Endometrial microvascular endothelial cells (primary cell): Measurements from ENCODE around the gene FYN. TPM values are rescaled to one million over a fixed set of nuclear protein-coding genes. Genes with fewer than 3 reads are reported as not detected.

Experiments
- in situ Hi-C: cut with HindIII; loops from 2 replicates; pipeline ENCODE4 v1.10.0; 2017; ENCODE audit warnings: low sequenced_read_pairs, low pct_unique_long_range_greater_than_20kb; ENCODE audit errors: inconsistent ontology term
- total RNA-seq: library from RNA; depleted of rRNA; stranded (reverse); fragments of >200 nt; gene quantifications from one replicate; pipeline ENCODE4 v1.2.3, GENCODE V29; 2015; ENCODE audit errors: inconsistent ontology term

The FYN gene
- total RNA-seq, 1 donor from 2014 or later = 117 TPM

DNA sequence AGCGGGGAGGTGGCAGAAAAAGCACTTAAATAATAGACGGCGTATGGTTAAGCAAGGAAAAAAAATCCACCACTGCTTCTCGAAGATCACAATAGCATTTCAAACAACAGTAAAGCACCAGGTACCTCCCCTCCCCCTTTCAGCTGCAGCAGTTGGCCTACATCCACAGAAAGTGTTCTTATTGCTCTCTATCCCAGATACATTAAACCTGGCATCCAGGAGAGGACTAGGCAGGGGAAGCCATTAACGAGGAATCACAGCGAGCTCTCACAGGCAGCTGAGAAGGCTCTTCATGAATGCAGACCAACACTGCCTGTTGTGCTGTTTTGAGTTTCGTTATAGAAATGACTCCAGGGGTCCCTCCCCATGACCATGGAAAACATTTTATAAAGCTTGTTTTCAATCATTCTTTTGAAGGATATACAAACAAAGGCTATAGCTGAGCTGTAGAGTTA, 11.8 kb downstream of the FYN start:
- in situ Hi-C loops = no loop called here

DNA sequence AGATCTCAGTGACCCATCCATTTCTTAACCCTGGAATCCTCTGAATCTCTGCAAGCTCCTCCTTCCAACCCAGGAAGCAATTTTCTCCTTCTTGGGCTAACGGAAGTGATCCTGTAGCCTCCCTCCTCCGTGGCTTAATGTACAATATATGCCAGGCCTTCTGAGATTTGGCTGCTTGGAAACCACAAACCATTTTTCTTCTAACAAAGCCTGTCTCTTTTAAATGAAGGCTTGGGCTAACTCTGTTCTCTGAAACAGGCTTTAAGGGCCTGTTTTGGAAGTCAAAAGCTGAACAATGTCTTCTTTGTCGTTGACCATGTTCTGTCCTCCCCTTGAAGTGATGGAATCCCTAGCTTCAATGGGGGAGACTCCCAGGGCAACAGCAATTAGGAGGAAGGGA, 14.9 kb downstream of the FYN start:
- in situ Hi-C loops = no loop called here

DNA sequence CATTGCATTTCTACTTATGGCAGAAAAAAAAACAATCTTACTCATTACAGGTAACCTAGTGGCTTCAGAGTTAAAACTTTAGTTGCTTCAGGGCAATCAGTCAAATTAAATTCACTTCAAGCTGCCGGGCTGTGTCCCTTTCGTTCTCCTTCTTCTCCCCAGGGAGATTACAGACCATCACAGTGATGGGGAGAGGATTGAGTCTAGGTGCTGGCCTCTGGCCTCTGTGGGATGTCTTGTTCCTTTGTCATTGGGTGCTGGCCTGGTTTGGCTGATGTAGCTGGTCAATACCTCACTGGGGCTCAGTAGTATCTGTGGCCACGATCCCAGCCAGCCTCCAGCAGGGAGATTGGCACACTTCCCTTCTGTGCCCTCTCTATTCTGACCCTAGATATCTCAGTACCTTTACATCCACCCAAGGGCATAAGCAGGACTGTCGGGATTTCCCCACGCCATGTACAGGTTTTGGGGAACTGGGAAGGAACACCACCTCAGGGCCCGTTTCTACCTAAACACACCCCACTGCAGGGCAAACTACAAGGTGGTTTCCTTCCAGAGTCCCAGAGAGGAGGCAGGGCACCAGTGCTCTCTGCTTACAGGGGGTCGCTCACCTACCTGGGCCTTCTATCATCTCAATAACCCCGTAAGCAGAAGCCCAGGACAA, 15.4 kb downstream of the FYN start:
- in situ Hi-C loops = no loop called here

DNA sequence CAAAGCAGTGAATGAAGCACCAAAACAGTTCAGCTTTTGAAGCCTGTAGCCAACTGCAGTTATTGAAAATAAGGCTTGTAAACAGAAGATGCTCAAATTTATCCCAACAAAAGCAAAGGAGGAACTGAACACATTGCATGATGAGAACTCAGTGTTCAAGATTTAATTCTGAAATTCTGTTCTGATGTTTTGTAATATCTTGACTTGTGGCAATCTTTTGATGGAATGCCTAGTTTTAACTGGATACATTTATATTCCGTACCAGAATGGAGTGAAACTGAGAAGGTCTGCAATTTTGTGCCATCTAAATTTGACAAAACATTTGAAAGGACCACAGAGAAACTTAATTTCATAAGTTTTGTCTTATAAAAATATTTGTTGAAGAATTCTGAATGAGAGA, 17.5 kb downstream of the FYN start:
- in situ Hi-C loops = no loop called here

DNA sequence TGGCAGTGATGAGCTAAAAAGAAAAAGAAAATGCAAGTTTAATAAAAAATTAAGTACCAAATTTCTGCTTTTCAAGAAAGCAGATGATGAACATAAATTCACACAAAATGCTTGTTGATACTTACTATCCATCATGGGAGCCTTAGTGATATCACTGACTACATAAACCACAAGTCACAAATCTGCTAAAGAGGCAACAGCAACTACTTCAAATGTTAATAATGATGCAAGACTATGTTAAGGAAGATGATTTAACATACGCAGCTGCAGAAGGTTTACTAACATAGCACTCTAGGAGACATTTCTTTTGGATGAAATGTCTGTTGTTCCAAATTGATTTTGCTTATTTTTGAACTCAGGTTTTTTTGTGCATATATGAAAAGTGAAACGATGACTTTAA, 18.6 kb downstream of the FYN start:
- in situ Hi-C loops = no loop called here

DNA sequence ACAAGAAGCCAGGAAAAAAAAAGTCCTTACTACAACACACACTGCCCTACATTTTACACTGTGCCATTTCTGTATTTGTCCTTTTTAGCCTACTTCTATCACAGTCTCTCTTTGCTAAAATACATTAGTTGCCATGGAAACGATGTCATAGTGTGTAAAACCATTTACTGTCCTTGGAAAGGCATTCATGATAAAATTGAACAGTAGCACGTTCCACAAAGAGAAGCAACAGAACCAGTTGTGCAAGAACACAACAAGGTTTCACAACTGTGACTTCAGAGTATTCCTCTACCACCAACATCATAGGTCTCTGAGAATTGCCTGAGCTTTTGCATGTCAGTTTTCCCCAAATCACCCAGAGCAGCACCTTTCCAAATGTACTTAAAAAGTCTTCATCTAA, 20.5 kb downstream of the FYN start:
- in situ Hi-C loops = no loop called here

DNA sequence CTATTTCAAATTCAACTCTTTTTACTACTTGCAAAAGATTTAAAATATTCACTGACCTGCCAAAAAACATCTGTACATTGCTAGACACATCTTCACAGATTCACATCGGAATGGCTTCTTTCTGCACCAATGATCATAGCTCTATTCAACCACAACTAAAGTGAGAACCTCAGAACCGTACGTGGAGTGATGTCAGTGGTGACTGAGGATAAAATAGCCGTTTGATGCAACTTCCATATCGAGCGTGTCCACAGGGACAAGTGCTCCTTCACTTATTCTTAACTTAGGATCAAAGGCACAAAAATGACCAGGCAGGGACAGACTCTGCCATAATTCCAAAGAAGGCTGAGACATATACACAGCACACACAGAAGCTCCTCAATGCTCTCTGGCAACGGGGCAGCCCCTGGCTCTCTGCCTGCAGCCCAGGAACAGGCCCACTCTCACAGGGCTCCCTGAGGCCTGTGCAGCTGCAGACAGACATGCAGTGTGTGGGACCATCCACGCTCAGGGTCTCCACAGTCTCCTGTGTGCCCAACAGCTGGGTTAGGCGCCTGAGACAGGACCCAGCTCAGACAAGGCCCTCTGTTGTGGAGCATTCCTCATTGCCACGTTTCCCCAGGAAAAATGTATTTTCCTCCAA, 22.8 kb downstream of the FYN start:
- in situ Hi-C loops = no loop called here

DNA sequence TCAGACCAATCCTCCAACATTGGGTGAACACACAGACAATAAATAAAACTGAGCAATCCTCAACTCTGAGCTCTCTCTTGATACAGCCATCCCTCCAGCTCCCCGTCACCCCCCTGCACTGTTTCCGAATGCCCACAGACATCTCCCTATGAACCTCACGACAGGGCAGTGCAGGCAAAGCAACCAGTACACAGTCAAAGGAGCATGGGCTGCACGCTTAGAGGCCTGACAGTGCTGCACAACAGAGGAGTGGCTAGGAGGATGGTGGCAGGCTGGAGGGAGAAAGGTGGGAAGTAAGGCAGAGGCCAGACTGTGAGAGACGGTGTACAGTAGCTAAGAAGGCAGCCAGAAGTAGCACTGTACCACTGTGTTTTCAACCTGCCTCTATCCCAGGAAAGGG, 24.0 kb downstream of the FYN start:
- in situ Hi-C loops = no loop called here

DNA sequence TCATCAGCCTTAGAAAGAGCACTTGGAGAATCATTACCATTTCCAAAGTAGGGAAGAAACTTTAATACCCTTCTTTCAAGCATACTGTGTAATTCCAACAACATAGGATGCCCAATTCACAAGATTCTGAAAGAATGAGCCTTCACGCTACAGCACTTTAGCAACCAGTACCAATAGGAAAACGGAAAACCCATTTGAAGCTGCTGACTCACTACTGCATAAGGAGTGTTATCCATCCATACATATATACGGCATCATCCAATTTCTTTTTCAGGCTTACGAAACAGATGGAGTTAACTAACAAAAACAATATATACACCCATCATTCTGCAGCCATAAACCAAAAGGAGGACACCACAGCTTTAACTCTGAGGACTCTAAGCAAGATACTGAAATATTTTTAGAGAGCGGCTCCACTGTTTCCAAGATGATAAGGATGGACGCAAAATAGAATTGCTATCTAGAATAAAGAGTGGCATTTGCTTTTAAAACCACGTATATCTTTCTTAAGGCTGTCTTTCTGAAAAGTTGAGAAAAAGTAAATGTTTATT, 24.9 kb downstream of the FYN start:
- in situ Hi-C loops = no loop called here

DNA sequence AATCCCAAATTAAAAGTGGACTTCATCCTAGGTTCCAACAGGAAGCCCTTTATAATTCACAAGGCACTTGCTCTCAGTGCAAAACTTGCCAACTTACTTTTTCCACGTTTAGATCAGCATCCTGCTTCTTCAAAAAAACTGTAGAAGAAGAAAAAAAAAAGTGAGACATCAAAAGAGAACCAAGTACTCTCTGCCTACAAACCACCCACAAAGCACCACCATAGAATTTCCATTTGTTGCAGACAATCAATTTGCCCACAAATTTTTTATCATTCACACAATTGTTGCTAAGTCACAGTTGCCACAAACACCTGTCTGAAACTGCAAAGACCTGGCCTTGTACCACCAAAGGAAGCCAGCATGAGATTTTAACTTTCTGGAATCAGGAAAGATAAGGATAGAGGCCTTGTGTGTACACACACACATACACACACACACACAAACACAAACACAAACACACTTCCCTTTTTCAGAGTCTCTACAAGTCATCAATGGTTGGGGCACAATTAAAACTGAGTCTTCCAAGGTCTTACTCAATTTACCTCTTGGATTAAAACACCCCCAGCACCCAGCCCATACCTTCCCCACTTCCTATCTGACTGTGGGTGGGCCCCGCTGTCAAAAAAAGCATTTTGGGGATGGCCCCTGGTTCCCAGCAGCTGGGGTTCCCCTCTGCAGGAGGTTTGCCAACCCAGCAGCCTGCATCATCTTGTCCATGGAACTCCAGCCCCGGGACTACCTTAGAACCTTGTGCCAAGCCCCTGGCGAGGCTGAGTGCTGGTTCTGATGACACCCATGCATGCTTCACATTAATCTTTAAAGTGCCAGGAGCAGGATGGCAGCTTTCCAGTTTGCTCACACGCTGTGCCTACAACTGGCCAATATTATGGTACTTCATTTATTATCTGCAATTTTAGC, 26.5 kb downstream of the FYN start:
- in situ Hi-C loops = no loop called here

DNA sequence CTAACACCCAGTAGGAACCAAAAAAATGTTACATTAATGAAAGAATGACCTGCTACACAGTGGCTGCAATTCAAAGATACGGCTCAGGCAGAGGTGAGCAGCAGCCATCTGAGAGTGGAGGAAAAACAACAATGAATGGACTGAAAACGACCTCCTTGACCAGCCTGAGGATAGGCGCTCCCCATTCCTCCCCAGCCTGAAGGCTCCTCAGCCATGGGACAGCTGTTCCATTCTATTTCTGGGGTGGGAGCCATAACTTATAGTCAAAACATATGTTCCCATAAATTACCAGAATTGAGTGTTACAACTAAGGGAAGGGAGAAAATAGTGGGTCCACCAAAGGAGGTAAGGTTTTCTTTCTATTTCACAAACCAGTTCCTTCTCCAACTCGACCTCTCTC, 27.2 kb downstream of the FYN start:
- in situ Hi-C loops = no loop called here

DNA sequence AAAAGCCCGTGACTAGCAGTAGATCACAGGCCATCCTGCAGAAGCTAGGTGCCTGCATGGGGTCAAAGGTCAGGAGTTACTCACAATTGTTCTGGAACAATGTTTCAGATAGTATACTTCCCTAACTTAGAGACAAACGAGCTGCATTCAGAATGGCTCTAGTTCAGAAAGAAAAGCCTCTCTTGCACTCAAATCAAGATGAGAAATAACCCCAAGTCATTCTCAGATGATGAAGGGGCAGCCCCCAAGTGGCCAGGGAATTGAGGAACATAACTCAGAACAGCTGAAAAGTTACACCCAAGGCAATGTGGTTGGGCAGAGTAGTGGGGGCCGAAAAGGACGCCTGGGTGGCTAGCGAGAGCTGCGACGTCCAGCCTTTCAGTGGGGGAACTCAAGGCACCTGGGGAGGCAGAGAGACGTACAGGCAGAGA, 27.8 kb downstream of the FYN start:
- in situ Hi-C loops = no loop called here

DNA sequence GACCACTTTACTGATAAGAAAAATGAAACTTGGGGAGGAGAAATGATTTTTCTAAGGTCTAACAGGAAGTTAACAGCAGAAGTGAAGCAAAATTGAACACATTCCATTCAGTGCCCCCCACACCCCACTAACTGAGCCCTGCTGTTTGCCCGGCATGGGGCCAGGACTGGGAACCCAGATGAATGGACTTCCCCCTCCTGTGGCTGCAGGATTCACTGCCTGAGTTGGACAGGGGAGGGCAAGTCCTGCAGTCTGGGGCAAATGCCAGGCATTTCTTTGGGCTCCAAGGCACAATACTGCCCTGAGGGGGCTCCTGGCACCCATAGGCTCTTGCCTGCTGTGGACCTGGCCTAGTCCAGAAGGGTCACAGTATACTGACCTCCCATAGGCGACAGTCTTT, 28.3 kb downstream of the FYN start:
- in situ Hi-C loops = no loop called here

DNA sequence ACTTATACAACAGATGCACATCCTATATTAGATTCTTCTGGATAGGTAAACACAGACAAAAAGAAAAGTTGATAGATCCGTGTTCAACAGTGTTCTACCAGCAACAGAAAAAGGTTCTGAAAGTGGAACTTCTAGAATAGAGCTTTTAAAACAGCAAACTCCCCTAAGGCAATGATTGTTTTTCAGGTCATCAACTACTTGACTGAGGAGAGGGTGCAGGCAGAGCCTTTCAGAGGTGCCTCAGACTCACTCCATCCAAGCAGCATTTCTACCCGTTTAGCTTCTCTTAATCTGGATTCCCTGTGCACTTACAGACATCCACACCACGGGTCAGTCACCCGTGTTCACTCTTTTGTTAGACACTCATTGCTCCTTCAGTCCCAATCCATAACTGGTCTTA, 28.9 kb downstream of the FYN start:
- in situ Hi-C loops = no loop called here

DNA sequence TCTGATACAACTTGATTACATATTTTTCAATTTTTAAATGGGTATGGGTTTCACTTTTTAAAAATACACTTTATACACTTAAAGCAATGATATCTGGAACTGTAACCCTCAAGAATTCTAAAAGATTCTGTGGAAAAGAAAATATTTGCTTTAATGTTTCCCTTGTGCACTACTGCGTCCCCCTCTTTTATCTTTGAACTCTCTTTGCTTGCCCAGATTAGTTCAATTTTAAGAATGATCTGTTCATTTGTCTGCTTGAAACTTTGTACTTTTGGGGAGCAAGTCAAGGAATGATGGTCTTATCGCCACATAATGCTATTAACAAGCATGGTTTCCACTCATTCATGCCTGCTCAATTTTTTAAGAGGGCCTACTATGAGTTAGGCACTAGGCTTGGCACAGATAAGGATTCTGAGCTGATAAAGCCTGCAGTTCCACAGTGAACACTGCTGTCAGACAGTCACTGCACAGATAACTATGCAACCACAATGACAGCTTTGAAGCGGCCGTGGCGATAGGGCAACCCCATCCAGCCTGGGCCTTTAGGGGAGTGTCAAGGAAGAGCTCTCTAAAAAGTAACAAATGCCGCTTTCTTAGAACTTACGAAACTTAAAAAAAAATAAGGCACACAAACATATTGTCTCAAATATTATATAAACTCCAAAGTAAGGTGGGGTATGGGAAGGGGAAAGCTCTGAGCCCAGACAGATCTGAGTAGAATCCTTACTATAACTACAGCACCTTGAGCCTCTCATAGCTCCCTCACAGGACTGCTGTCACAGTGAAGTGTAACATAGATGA, 29.7 kb downstream of the FYN start:
- in situ Hi-C loops = no loop called here

DNA sequence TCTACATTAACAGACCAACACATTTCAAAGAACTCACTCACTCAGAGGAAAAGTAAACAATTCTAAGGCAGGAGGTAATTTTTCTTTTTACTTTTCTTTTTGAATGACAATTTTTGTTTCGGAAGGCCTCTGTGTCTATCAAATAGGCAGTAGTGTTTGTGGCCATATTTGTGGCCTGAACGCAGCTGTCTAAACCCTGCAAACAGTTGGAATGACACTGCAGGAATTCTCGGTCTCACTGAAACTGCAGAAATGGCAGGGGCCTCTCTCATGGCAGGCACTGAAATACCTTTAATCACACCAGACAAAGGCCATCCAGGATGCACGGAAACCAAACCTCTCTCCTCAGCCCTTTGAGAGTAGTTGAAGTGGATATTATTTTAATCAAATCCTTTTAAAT, 30.4 kb downstream of the FYN start:
- in situ Hi-C loops = no loop called here

DNA sequence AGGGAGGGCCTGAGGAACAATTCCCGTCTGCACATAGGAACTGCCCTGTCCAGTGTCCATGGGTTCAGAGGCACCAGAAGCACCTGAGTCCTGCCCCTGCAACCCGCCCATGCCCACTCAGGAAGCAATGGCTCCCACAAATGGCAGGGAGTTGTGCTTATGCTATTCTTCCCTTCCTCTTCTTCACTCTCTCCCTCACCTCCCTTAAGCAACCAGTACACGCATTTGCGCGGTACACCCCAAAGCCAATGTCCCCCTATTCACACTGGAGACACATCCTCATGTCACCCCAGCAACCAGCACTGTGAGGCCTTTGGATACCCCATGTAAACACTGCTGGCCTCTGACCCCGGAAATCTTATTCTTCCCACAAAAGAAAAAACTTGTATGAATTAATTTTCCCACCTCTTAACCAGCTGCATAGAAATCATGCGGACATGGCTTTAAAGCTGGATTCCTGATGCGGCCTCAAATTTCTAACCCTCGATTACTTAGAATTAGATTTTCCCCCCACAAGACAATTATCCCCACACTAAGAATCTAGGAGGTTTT, 30.9 kb downstream of the FYN start:
- in situ Hi-C loops = no loop called here

DNA sequence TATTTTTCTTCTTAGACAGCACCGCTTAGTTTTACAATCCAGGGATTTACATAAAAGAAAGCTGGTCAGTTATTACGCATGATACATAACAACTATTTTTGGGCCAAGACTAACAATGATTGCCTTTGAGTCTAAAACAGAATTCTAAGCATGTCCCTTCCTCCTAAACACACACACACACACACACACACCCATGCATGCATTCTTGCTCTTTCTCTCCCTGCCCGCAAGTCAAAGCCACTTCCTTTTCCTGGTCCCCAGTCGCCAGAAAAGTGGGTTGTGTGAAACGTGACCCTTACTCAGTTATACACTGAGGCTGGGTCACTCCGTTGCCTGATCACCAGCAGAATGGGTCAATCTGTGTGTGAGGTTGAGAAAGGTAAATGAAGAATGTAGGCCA, 31.4 kb downstream of the FYN start:
- in situ Hi-C loops = no loop called here

DNA sequence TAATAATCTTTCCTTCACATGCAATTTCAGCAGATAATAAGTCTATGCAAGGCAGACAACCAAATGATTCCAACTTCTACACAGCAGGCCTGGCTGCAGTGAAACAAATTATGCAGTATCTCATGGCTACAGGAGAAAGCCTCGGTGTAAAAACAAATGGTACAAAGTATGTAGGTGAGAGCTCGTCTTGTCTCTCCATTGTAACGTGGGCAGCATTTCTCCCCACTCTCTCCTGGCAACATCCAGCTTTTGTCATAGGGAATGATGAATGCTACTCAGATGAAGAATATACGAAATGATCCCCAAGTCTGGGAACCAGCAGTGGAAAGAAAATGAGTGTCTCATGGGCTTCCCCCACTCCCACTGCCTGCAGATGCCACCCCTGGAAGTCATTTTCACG, 32.4 kb downstream of the FYN start:
- in situ Hi-C loops = no loop called here
